IPS-18c (cell line): ENCODE results near the gene ADAMTS4.

ENCODE experiments used
- H3K4me3 ChIP-seq: 2 replicates; pipeline ENCODE4 v1.7.0; 2013; ENCODE audit warnings: low read depth, mild to moderate bottlenecking, low read length, moderate library complexity; ENCODE audit not compliant: insufficient read depth
- H3K9me3 ChIP-seq: one replicate; pipeline ENCODE4 v1.6.1; 2013; ENCODE audit warnings: mild to moderate bottlenecking, low read length, moderate library complexity; ENCODE audit not compliant: control insufficient read depth, insufficient read depth

Gene ADAMTS4

GRCh38 chr1:161200992-161201835 lies 2.4 kb upstream of the ADAMTS4 start:
- peak overlapping the region; percentile 93; the same call in 1 of the 2 replicates for H3K4me3 ChIP-seq
- H3K9me3 ChIP-seq = no peaks in the 10 kb centered on the region

GRCh38 chr1:161200421-161200991 lies 1.7 kb upstream of the ADAMTS4 start:
- H3K9me3 ChIP-seq = no peaks in the 10 kb centered on the region
- peak overlapping the region; percentile 26; the same call in 1 of the 2 replicates for H3K4me3 ChIP-seq

GRCh38 chr1:161199506-161200139 lies 769 bp upstream of the ADAMTS4 start:
- Histone ChIP-seq H3K4me3 (0 out of 2 replicates have a peak overlapping the region, but pooled peaks have one; percentile 15), H3K9me3 (no peaks in the 10 kb centered on the region)

DNA sequence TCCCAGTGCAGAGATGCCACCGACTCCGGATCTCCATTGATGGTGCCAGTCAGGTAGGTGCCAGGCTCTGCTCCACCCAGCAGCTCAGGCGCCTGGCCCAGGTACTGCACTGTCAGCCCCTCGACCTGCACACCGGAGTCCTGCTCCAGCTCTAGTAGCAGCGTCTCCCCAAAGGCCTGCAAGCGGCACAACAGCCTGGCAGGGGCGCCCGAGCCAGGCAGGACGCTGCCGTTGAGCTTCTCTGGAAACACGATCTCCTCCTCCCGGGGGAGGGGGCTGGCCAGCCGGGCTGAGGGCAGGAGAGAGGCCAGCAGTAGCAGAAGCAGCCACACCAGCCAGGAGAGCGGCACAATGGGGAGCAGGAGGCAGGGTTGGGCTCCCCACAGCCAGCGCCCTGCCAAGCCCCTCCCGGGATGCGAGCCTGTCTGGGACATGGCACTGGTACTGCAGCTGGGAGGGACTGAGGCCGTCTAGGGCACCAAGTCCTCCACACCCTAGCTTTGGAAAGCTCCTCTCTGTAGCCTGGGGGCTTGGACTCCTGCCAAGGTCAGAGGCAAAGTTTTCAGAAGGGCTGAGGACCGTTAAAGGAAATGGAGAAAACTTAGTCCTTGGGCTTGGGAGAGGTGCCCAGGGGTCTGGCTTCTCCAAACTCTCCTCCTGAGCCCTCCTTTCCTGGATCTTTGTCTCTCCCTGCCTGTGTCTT lies 509 bp downstream of the ADAMTS4 start:
- H3K4me3 ChIP-seq = peak overlapping the region; percentile 45
- no peaks in the 10 kb centered on the region for H3K9me3 ChIP-seq

DNA sequence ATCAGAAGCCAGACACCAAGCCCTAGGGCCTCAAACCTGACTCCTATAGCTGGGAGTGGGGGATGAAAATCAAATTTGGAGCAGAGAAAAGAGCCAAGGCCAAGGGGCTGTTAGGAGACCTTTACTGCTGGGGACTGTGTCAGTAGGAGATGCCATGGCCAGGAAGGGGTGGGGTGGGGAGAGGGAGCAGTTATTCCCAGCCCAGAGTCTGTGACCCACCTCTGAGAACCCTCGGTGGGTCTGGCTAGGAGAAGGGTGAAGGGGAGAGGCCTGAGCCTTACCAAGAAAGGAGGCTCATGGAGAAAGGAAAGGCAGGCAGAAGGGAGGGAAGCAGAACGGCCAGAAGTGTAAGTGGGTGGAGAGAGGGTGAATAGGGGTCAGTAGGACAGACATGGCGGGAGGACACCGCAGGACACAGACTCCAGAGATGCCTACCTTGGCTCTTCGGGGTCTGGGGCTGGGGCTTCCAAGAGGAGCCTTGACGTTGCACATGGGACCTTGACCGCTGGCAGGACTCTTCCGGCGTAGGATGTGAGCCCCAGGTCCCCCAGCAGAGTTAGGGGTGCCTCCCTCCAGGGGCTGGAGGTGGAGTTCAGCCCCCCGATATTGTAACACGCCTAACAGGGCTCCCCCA lies 1.2 kb downstream of the ADAMTS4 start:
- Histone ChIP-seq H3K4me3 (peak overlapping the region; percentile 45), H3K9me3 (no peaks in the 10 kb centered on the region)

DNA sequence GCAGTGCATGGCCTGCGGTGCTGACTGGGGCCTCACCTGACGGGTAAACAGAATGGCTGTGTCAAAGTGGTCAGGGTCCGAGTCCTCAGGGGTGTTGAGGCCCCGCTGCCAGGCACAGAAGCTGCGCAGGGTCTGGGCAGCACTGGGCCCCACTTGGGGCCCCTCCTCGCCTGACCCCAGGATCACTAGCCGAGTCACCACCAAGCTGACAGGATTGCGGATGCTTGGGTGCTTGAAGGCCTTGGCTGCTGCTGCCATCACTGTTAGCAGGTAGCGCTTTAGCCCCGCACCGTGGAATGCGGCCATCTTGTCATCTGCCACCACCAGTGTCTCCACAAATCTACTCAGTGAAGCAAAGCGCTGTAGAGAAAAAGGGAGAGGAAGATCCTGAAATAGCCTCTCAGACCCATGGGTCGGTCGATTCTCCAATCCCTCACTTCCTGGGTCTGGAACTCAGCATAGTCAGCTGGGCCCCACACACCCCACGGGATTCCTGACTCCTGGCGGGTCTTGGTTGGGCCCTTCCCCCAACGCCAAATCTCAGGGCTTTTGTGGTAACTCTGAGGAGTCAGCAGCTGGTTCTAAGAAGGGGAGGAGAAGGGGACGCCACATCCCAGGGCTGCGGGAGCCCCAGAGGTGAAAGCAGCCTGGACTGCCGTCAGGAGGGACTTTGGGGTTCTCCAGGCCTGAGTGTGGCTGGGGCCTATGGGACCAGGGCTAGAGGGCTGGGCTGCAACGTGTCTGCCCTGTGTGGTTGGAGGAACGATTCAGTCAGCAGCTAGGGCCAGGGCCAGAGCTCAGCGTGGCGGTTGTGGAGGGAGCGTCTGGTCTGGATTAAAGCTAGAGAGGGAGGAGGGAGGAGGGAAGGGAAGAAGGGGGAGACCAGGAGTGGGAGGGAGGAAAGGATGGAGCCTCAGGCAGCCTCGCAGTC lies 2.1 kb downstream of the ADAMTS4 start:
- no peaks in the 10 kb centered on the region for H3K9me3 ChIP-seq
- peak overlapping the region; percentile 45; the same call in 1 of the 2 replicates for H3K4me3 ChIP-seq

GRCh38 chr1:161196111-161196510 lies 2.7 kb downstream of the ADAMTS4 start:
- Histone ChIP-seq H3K9me3 (no peaks in the 10 kb centered on the region), H3K4me3 (no peak overlapping the region)

GRCh38 chr1:161195171-161195570 lies 3.7 kb downstream of the ADAMTS4 start:
- Histone ChIP-seq H3K9me3 (no peaks in the 10 kb centered on the region), H3K4me3 (no peak overlapping the region)

GRCh38 chr1:161193561-161194235 lies 5.2 kb downstream of the ADAMTS4 start:
- Histone ChIP-seq H3K4me3 (no peak overlapping the region), H3K9me3 (no peaks in the 10 kb centered on the region)

DNA sequence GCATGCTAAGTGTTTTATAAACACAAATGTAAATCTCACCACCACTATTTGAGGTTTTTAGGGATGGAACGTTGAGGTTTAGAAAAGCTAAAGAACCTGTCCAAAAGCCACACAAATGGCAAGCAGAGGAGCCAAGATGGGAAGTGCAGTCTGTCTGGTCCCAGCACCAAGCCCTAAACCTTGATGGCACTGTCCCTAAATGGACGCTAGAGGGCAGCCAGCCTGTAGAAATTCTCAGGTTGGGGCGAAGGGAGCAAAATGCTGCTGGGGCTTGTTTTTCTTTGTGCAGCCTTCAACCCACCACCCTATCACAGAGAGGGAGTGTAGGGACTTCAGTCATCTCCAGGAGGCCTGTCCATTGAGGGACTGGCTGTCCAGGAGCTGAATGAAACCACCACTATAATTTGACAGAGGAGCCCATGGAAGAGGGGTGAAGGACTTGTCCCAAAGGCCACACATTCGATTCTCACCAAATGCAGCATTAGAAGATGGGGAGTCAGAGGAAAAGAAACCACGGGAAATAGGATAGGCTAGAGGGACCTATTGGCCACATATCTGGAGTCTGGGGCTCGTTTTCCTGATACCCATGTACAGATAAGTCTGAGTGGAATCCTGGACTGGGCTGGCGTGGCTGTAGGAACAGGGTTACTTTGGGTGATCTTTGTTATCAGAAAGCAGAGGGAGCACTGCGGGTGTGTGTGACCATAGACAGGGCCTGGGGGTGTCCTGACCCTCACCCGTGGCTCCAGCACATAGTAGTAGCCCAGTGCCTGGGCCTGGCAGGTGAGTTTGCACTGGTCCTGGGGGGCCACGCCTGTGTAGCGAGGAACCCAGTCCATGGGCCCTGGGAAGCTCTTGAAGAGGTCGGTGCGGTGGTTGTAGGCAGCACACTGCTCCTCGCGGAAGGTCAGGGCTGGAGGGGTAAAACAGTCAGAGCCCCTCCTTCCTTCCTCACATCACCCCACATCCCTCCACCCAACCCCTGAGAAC lies 6.1 kb downstream of the ADAMTS4 start:
- no peaks in the 10 kb centered on the region for H3K9me3 ChIP-seq
- H3K4me3 ChIP-seq = no peak overlapping the region

- no peak overlapping the region for H3K4me3 ChIP-seq
- no peaks in the 10 kb centered on the region for H3K9me3 ChIP-seq
Measured at GRCh38 chr1:161191971-161192370, 6.9 kb downstream of the ADAMTS4 start.

DNA sequence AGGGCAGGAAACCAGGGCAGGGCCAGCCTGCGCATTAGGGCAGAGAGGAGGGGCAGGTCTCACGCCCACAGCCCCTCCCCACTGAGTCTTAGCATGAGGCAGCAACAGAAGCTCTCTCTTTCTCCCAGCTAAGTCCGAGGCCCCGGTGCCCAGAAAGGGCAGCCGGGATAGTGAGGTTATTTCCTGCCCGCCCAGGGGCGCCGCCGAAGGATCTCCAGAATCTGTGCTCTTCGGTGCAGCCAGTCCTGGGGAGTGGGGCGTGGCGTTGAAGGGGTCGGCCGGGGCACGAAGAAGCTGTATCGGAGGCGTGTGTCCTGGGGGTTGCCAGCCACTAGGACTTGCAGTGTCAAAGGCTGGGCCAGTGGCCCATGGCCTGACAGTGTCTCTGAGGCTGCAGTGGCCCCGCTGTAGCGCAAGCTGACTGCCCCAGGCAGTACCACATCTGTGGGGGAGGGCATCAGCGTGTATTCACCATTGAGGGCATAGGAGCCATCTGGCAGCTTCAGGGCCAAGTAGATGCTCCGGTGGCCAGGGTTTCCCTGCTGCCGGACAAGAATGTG lies 7.8 kb downstream of the ADAMTS4 start:
- Histone ChIP-seq H3K9me3 (no peaks in the 10 kb centered on the region), H3K4me3 (no peak overlapping the region)

- no peaks in the 10 kb centered on the region for H3K9me3 ChIP-seq
- H3K4me3 ChIP-seq = no peak overlapping the region
Measured at GRCh38 chr1:161189036-161189435, 9.8 kb downstream of the ADAMTS4 start.

DNA sequence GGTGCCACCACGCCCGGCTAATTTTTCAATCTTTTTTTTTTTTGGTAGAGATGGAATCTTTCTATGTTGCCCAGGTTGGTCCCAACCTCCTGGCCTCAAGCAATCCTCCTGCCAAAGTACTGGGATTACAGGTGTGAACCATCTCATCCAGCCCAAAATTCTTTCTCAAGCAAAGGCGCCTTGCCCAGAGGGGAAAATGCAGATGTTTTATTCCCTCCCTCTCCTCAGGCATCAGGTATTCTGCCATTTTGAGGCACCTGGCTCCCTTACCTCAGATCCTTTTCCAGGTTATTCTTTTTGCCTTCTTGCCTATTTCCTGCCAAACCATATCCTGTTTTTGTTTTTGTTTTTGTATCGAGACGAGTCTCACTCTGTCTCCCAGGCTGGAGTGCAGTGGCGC lies 10.5 kb downstream of the ADAMTS4 start:
- H3K9me3 ChIP-seq = no peaks in the 10 kb centered on the region
- no peak overlapping the region for H3K4me3 ChIP-seq
